ENCODE data around the gene TSPY8. TPM values are rescaled to one million over a fixed set of nuclear protein-coding genes. Genes with fewer than 3 reads are reported as not detected.

TSPY8 gene

Small RNA genes lying within 50 kb of the gene (small RNA-seq; reads per million reads assigned to genes)
- gene AC006158.1 (ENCODE audit: insufficient read depth), result not detected
